GM12872 (cell line): ENCODE data around the gene RRP9.
A peak's percentile ranks its signal among the peaks of the same experiment; 100 is the strongest.

Experiments used
- CTCF ChIP-seq: IDR thresholded peaks from 3 replicates; pipeline ENCODE4 v1.5.1; 2011; ENCODE audit warnings: low read depth, mild to moderate bottlenecking, low read length, moderate library complexity; ENCODE audit not compliant: insufficient read depth

Gene RRP9

GRCh38 chr3:51941798-51942602, at the start of gene RRP9, which contains the start of gene PARP3:
TSS of gene RRP9 (minus strand) at chr3:51941904. CDS start at chr3:51941867, 37 bp downstream.
TSS of gene PARP3 (plus strand) at chr3:51942363. CDS start at chr3:51943356, 993 bp downstream.
- TF ChIP-seq CTCF: peak; percentile 99

GRCh38 chr3:51988286-51989146, 46.8 kb upstream of the RRP9 start:
- TF ChIP-seq CTCF: no peak

- TF ChIP-seq CTCF: no peak
Observed at GRCh38 chr3:51987568-51987967, 45.9 kb upstream of the RRP9 start.

- no peak for TF ChIP-seq CTCF
Observed at GRCh38 chr3:51986010-51986947, 44.6 kb upstream of the RRP9 start.

- no peak for TF ChIP-seq CTCF
Observed at GRCh38 chr3:51985063-51985462, 43.4 kb upstream of the RRP9 start.

GRCh38 chr3:51984269-51984647, 42.6 kb upstream of the RRP9 start:
- no peak for TF ChIP-seq CTCF
